Omental fat pad (tissue), 4 donors: Measurements from ENCODE around the gene FCSK. TPM values are rescaled to one million over a fixed set of nuclear protein-coding genes. Genes with fewer than 3 reads are reported as not detected.
A peak's percentile ranks its signal among the peaks of the same experiment; 100 is the strongest.

Source experiments
- ATAC-seq: fragments of 150-250 bp; one replicate; pipeline ENCODE4 v1.9.1; 2016; ENCODE audit warnings: mild to moderate bottlenecking, moderate library complexity; ENCODE audit not compliant: low FRiP score
- DNase-seq: peaks from one replicate; pipeline ENCODE4 v3.0.0-alpha.2; 2019; ENCODE audit warnings: low spot score
- CTCF ChIP-seq, 3 donors: fragments of 450-650 bp; IDR thresholded peaks; one replicate each; pipeline ENCODE4 v1.5.1; 2016 to 2017; ENCODE audit warnings: antibody characterized with exemption in 3 of 3, mild to moderate bottlenecking in 3 of 3, moderate library complexity in 2 of 3
- total RNA-seq, 4 donors: library from RNA; depleted of rRNA; stranded (reverse); fragments of >200 nt; gene quantifications; one replicate each; pipeline ENCODE4 v1.1.0, GENCODE V29; 2016

Gene FCSK
- total RNA-seq, 4 donors from 2014 or later = 7.3 to 17.3 (median 12.8) TPM

- ATAC-seq (no peak), DNase-seq (no peak)
- no peak for TF ChIP-seq CTCF (IDR thresholded peaks at IDR 0.05)
These were observed 21.5 kb upstream of the FCSK start for GRCh38 chr16:70432723-70433457.

DNA sequence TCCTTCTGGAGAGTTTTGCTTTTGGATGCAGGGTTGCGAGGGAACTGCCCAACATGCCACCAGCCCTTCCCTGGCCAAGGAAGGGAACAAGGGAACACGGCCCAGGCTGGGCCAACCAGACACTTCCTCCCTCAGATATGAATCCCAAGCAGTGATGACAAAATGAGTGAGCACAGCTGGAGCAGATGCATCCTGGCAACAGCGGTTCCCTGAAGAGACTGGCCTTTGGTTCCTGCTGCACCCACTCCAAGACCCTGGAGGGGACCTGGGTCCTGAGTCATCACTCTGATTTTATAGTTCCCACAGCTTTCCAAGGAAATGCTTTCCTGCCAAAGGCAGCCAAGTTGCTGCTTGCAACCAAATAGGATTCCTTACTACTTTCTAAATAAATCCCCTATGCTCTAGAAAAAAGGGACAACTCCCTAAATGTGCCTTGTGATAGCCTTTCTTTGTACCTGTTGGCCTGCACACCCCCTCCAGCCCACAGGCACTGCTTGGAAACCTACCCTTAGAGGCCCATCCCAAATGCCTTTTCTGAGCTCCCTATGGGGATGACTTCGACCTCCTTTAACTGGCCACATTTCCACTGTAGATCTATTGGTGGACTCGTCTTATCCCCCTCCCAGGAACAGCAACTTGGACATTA lies 20.8 kb upstream of the FCSK start:
- ATAC-seq (no peak), DNase-seq (no peak)
- TF ChIP-seq CTCF (IDR thresholded peaks at IDR 0.05) = no peak

GRCh38 chr16:70434484-70435260 lies 19.7 kb upstream of the FCSK start:
- TF ChIP-seq CTCF (IDR thresholded peaks at IDR 0.05) = no peak
- DNase-seq (no peak), ATAC-seq (no peak)

DNA sequence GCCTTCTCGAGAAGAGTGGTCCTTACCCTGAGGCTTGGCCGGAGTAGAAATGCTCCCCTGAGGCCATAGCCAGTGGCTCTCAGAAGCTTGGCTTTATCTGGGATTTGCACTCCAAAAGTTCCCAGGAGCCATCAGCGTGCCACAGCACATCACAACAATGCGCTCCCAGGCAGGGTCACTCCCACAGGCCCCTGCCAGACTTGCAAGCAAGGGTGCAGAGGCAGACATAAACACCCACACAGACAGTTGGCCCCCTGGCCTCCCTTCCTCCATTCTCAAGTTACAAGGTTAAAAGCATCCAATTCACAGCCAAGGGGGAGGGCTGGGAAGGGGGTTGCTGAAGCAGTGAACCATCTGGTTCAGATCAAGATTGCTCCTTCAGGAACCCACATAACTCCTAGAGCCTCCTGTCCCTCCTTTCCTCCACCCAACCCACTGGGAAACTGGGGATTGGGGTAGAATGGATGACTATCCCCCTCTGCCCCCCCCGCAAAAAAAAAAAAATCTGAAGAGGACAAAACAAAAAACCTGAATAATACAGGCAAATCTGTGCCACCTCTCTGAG lies 17.3 kb upstream of the FCSK start:
- DNase-seq (no peak), ATAC-seq (no peak)
- TF ChIP-seq CTCF (IDR thresholded peaks at IDR 0.05) = no peak

DNA sequence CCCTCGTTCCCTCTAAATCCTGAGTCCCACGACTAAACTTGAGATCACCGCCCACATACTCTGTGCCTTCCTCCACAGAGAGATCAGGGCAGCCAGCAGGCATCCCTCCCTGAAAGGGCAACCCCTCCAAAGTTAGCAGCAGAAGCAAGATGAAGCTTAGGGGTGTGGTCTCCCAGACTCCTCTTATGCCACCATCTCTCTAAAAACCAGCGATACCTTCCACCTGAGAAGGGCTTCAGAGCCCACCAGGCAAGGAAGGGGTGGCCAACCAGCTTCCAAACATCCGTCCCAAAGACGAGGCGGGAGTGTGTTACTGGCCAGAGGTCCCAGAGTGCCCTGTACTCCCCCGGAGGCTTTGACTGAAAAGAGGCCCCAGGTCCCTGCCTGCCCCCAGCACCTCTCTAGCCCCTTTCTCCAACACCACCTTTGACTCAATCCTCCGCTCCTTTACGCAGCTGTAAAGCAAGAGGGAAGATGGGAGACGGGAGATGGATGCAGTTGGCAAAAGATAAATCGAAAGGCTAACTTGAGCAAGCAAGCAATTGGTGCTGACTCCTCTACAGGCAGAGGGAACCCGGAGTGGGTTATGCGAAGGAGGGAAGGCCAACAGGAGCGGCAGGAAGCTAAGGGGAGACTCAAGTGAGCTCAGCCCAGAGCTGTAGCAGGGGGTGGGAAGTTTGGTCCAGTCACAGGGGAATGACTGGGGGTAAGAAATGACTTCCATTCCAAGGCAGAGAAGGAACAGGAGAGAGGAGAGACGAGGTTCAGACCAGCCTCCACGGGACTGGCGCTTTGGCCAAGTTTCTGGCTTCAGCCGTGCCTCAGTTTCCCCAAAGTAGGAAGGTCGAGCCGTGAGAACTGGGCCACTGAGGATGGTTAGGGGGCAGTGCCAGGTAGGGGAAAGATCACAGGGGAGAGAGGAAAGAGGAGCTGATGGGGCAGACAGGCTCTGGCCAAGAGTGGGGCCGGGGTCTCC lies 16.5 kb upstream of the FCSK start:
- ATAC-seq = peak; percentile 48

More for the DNA sequence above, 16.5 kb upstream of the FCSK start:
- no peak for DNase-seq
- no peak for TF ChIP-seq CTCF (IDR thresholded peaks at IDR 0.05)
